Liver (tissue), 9 donors: ENCODE results near the gene CCL27. TPM values are rescaled to one million over a fixed set of nuclear protein-coding genes. Genes with fewer than 3 reads are reported as not detected.
A peak's percentile ranks its signal among the peaks of the same experiment; 100 is the strongest.

Experiments
- DNase-seq: peaks from one replicate; pipeline ENCODE4 v3.0.0-alpha.2; 2017; ENCODE audit warnings: low spot score
- H3K27ac ChIP-seq, 2 donors: one replicate each; pipeline ENCODE4 v1.7.0; 2013; ENCODE audit warnings: inconsistent platforms in 2 of 2, low read length in 2 of 2, control low read depth in 1 of 2, low read depth in 1 of 2, mild to moderate bottlenecking in 1 of 2
- H3K27me3 ChIP-seq, 4 donors: one replicate each; pipeline versions ENCODE4 v1.6.1 to v1.7.0; 2013; ENCODE audit warnings: low read length in 3 of 4, inconsistent platforms in 1 of 4, mild to moderate bottlenecking in 1 of 4, moderate library complexity in 1 of 4; ENCODE audit not compliant: control insufficient read depth in 4 of 4, insufficient read depth in 4 of 4
- H3K36me3 ChIP-seq, 4 donors: one replicate each; pipeline versions ENCODE4 v1.6.1 to v1.7.0; 2013; ENCODE audit warnings: low read length in 3 of 4, mild to moderate bottlenecking in 3 of 4, low read depth in 1 of 4, moderate library complexity in 1 of 4; ENCODE audit not compliant: control insufficient read depth in 4 of 4, insufficient read depth in 3 of 4
- H3K4me1 ChIP-seq, 4 donors: one replicate each; pipeline versions ENCODE4 v1.6.1 to v1.7.0; 2013; ENCODE audit warnings: low read length in 3 of 4, mild to moderate bottlenecking in 3 of 4, moderate library complexity in 1 of 4; ENCODE audit not compliant: control insufficient read depth in 4 of 4, insufficient read depth in 4 of 4
- H3K4me3 ChIP-seq, 3 donors: one replicate each; pipeline versions ENCODE4 v1.6.1 to v1.7.0; 2013; ENCODE audit warnings: low read length in 3 of 3, control low read depth in 1 of 3, low read depth in 1 of 3, mild to moderate bottlenecking in 1 of 3
- H3K9ac ChIP-seq, 2 donors: one replicate each; pipeline ENCODE4 v1.7.0; 2013; ENCODE audit warnings: low read length in 2 of 2, mild to moderate bottlenecking in 2 of 2, moderate library complexity in 2 of 2, control low read depth in 1 of 2, low read depth in 1 of 2
- H3K9me3 ChIP-seq, 4 donors: one replicate each; pipeline versions ENCODE4 v1.6.1 to v1.7.0; 2013; ENCODE audit warnings: low read length in 3 of 4; ENCODE audit not compliant: control insufficient read depth in 4 of 4
- EGR1 ChIP-seq, 2 donors: IDR thresholded peaks; 2 replicates each; pipeline ENCODE4 v1.6.1; 2016 to 2018; ENCODE audit warnings: antibody characterized with exemption in 2 of 2, low read depth in 2 of 2
- FOXA1 ChIP-seq: IDR thresholded peaks from 2 replicates; pipeline ENCODE4 v1.6.1; 2016; ENCODE audit warnings: antibody characterized with exemption
- FOXA2 ChIP-seq: IDR thresholded peaks from 2 replicates; pipeline ENCODE4 v1.6.1; 2016; ENCODE audit warnings: antibody characterized with exemption
- GABPA ChIP-seq, 2 donors: IDR thresholded peaks in 1 of 2; conservative IDR thresholded peaks in 1 of 2; 2 replicates each; pipeline ENCODE4 v1.6.1; 2016; ENCODE audit warnings: antibody characterized with exemption in 2 of 2, mild to moderate bottlenecking in 1 of 2, moderate library complexity in 1 of 2
- HNF4G ChIP-seq: IDR thresholded peaks from 2 replicates; pipeline ENCODE4 v1.6.1; 2016; ENCODE audit warnings: antibody characterized with exemption
- JUND ChIP-seq, 2 donors: IDR thresholded peaks; 2 replicates each; pipeline ENCODE4 v1.6.1; 2016; ENCODE audit warnings: antibody characterized with exemption in 2 of 2
- NR2F2 ChIP-seq: IDR thresholded peaks from 2 replicates; pipeline ENCODE4 v1.6.1; 2016; ENCODE audit warnings: antibody characterized with exemption
- RAD21 ChIP-seq, 2 donors: IDR thresholded peaks; 2 replicates each; pipeline ENCODE4 v1.6.1; 2016; ENCODE audit warnings: antibody characterized with exemption in 2 of 2, mild to moderate bottlenecking in 2 of 2
- RXRA ChIP-seq, 2 donors: IDR thresholded peaks; 2 replicates each; pipeline ENCODE4 v1.6.1; 2017 to 2018; ENCODE audit warnings: antibody characterized with exemption in 2 of 2, mild to moderate bottlenecking in 1 of 2
- SP1 ChIP-seq: IDR thresholded peaks from 2 replicates; pipeline ENCODE4 v1.6.1; 2018; ENCODE audit warnings: antibody characterized with exemption, mild to moderate bottlenecking
- TAF1 ChIP-seq: conservative IDR thresholded peaks from 2 replicates; pipeline ENCODE4 v1.6.1; 2016; ENCODE audit warnings: antibody characterized with exemption, mild to moderate bottlenecking
- YY1 ChIP-seq: IDR thresholded peaks from 2 replicates; pipeline ENCODE4 v1.6.1; 2016; ENCODE audit warnings: antibody characterized with exemption, mild to moderate bottlenecking
- WGBS: extraction: QIAGEN DNeasy Blood & Tissue Kit; methylation state at CpG from one replicate; pipeline ENCODE4 v1.1.7; 2013; 5-methylcytosine and 5-hydroxymethylcytosine counted together
- polyA plus RNA-seq, 2 donors: library from polyadenylated mRNA; stranded (reverse) in 1 of 2; unstranded in 1 of 2; fragments of 200-250 nt in 1 of 2; fragments of >200 nt in 1 of 2; fragmentation: Nextera tagmentation in 1 of 2; extraction: Ambion mirVana in 1 of 2; gene quantifications; one replicate each; pipeline versions ENCODE4 v1.2.1 to v1.2.3, GENCODE V29; 2013 to 2015
- total RNA-seq, 2 donors: library from RNA; depleted of rRNA; stranded (reverse); fragments of >200 nt; gene quantifications; one replicate each; pipeline ENCODE4 v1.2.3, GENCODE V29; 2014
- TF ChIP-seq, protein P1 (sequence below): IDR thresholded peaks from 2 replicates; pipeline ENCODE4 v1.6.1; 2016; ENCODE audit warnings: antibody characterized with exemption, mild to moderate bottlenecking
- TF ChIP-seq, protein P2 (sequence below): IDR thresholded peaks from 2 replicates; pipeline ENCODE4 v1.6.1; 2016; ENCODE audit warnings: antibody characterized with exemption
- TF ChIP-seq, protein P3 (sequence below): fragments of 150-350 bp; IDR thresholded peaks from 2 replicates; pipeline ENCODE4 v1.5.1; 2017; ENCODE audit warnings: improper control_type of control experiment, low read depth, low read length; ENCODE audit not compliant: missing input control
- TF ChIP-seq, protein P4 (sequence below): IDR thresholded peaks from 2 replicates; pipeline ENCODE4 v1.6.1; 2016; ENCODE audit warnings: antibody characterized with exemption
- TF ChIP-seq, protein P5 (sequence below): IDR thresholded peaks from 2 replicates; pipeline ENCODE4 v1.6.1; 2016; ENCODE audit warnings: antibody characterized with exemption
- donor health status: healthy.
- donor health status: healthy.
- donor health status: healthy.
- donor health status: healthy.
- donor health status: healthy.

Gene CCL27
- total and polyA plus RNA-seq, 4 donors: not detected

DNA sequence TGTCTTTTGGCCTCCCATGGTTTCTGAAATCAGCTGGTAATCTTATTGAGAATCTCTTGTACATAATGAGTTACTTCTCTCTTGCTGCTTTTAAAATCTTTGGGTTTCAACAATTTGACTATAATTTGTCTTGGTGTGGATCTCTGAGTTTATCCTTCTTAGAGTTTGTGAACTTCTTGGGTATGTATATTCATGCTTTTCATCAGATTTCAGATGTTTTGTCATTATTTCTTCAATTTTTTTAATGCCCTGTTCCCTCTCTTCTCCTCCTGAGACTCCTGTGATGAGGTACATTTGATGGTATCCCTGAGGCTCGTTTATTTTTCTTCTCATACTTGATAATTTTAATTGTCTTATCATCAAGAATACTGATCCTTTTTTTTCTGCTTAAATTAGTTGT is 49.7 kb upstream of the CCL27 start:
- DNase-seq: no peak
- H3K4me3 ChIP-seq: no peak overlapping the region
- H3K9me3 ChIP-seq: no peaks in the 10 kb centered on the region
- no peaks in the 10 kb centered on the region for H3K36me3 ChIP-seq
- no peak overlapping the region for H3K27ac ChIP-seq
- H3K27me3 ChIP-seq: no peaks in the 10 kb centered on the region
- H3K4me1 ChIP-seq: peaks cover 0 to 10% (median 2%) of the 10 kb centered on the region in 4 donors
- TF ChIP-seq SP1: no peak
- no peak for TF ChIP-seq FOXA1
- TF ChIP-seq FOXA2: no peak
- no peak for TF ChIP-seq JUND (IDR thresholded peaks at IDR 0.05)
- no peak for TF ChIP-seq YY1
- TF ChIP-seq, protein P1, sequence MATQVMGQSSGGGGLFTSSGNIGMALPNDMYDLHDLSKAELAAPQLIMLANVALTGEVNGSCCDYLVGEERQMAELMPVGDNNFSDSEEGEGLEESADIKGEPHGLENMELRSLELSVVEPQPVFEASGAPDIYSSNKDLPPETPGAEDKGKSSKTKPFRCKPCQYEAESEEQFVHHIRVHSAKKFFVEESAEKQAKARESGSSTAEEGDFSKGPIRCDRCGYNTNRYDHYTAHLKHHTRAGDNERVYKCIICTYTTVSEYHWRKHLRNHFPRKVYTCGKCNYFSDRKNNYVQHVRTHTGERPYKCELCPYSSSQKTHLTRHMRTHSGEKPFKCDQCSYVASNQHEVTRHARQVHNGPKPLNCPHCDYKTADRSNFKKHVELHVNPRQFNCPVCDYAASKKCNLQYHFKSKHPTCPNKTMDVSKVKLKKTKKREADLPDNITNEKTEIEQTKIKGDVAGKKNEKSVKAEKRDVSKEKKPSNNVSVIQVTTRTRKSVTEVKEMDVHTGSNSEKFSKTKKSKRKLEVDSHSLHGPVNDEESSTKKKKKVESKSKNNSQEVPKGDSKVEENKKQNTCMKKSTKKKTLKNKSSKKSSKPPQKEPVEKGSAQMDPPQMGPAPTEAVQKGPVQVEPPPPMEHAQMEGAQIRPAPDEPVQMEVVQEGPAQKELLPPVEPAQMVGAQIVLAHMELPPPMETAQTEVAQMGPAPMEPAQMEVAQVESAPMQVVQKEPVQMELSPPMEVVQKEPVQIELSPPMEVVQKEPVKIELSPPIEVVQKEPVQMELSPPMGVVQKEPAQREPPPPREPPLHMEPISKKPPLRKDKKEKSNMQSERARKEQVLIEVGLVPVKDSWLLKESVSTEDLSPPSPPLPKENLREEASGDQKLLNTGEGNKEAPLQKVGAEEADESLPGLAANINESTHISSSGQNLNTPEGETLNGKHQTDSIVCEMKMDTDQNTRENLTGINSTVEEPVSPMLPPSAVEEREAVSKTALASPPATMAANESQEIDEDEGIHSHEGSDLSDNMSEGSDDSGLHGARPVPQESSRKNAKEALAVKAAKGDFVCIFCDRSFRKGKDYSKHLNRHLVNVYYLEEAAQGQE: no peak
- TF ChIP-seq RAD21 (IDR thresholded peaks at IDR 0.05): no peak
- TF ChIP-seq RXRA (IDR thresholded peaks at IDR 0.05): no peak
- TF ChIP-seq, protein P2, sequence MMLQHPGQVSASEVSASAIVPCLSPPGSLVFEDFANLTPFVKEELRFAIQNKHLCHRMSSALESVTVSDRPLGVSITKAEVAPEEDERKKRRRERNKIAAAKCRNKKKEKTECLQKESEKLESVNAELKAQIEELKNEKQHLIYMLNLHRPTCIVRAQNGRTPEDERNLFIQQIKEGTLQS: no peak
- TF ChIP-seq TAF1: no peak
- TF ChIP-seq, protein P3, sequence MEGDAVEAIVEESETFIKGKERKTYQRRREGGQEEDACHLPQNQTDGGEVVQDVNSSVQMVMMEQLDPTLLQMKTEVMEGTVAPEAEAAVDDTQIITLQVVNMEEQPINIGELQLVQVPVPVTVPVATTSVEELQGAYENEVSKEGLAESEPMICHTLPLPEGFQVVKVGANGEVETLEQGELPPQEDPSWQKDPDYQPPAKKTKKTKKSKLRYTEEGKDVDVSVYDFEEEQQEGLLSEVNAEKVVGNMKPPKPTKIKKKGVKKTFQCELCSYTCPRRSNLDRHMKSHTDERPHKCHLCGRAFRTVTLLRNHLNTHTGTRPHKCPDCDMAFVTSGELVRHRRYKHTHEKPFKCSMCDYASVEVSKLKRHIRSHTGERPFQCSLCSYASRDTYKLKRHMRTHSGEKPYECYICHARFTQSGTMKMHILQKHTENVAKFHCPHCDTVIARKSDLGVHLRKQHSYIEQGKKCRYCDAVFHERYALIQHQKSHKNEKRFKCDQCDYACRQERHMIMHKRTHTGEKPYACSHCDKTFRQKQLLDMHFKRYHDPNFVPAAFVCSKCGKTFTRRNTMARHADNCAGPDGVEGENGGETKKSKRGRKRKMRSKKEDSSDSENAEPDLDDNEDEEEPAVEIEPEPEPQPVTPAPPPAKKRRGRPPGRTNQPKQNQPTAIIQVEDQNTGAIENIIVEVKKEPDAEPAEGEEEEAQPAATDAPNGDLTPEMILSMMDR: no peak
- TF ChIP-seq, protein P4, sequence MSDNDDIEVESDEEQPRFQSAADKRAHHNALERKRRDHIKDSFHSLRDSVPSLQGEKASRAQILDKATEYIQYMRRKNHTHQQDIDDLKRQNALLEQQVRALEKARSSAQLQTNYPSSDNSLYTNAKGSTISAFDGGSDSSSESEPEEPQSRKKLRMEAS: no peak
- TF ChIP-seq HNF4G: no peak
- TF ChIP-seq, protein P5, sequence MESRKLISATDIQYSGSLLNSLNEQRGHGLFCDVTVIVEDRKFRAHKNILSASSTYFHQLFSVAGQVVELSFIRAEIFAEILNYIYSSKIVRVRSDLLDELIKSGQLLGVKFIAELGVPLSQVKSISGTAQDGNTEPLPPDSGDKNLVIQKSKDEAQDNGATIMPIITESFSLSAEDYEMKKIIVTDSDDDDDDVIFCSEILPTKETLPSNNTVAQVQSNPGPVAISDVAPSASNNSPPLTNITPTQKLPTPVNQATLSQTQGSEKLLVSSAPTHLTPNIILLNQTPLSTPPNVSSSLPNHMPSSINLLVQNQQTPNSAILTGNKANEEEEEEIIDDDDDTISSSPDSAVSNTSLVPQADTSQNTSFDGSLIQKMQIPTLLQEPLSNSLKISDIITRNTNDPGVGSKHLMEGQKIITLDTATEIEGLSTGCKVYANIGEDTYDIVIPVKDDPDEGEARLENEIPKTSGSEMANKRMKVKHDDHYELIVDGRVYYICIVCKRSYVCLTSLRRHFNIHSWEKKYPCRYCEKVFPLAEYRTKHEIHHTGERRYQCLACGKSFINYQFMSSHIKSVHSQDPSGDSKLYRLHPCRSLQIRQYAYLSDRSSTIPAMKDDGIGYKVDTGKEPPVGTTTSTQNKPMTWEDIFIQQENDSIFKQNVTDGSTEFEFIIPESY: no peak
- no peak for TF ChIP-seq NR2F2
- TF ChIP-seq GABPA (IDR thresholded peaks at IDR 0.05 in 1 of 2, conservative IDR thresholded peaks at IDR 0.05 in 1 of 2): no peak
- WGBS: 75% methylated on average over 1 of the region's 1 CpG
- no peak overlapping the region for H3K9ac ChIP-seq

DNA sequence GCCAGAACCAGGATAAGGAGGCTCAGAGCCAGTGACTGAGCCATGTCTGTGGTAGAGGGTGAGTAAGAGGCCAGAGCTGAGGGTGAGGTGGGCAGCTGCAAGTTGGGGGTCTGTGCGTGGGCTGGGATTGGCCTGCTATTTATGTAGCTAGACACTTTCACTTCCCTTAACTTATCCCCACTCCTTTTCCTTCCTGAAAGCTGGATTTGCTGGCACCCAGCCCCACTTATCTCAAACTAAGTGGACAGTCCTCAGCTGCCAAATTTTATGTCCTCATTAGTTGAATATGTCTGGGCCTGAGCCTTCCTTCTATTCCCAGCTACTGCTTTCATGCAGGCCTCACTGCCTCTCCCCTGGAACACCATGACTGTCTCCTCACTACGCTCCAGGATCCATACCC is 47.6 kb upstream of the CCL27 start, which contains the start of gene CCL21:
Gene CCL21 (minus strand): TSS at position 114 of the 400 bp plus-strand sequence. CDS start 70 bp downstream, at position 44.
- no peak within 1 kb of the TSS for H3K4me3 ChIP-seq
- peaks cover 0 to 10% (median 2%) of the 10 kb centered on the region in 4 donors for H3K4me1 ChIP-seq
- H3K27me3 ChIP-seq: no peaks in the 10 kb centered on the region
- H3K27ac ChIP-seq: peak within 1 kb of the TSS in 1 of 2 donors; percentile 13
- 64% methylated on average over 2 of the region's 2 CpGs for WGBS
- TF ChIP-seq RAD21 (IDR thresholded peaks at IDR 0.05) (no peak), SP1 (peak; percentile 15), TAF1 (no peak), EGR1 (IDR thresholded peaks at IDR 0.05; ENCODE audit: low read depth in 2 of 2) (no peak)
- no peaks in the 10 kb centered on the region for H3K36me3 ChIP-seq
- H3K9ac ChIP-seq: no peak within 1 kb of the TSS
- no peak for DNase-seq
- no peaks in the 10 kb centered on the region for H3K9me3 ChIP-seq
